OCI-LY7 (cell line): ENCODE results near the gene IFNB1.

Experiments used
- EZH2phosphoT487 ChIP-seq: fragments of 200-600 bp; sonication (generic); IDR thresholded peaks from 2 replicates; pipeline ENCODE4 v1.6.1; 2018; ENCODE audit warnings: low read depth, borderline replicate concordance, mild to moderate bottlenecking, mixed run types, antibody characterized with exemption, low read length, moderate library complexity, mixed read lengths
- TF ChIP-seq, protein P1 (sequence below): fragments of 200-600 bp; sonication (generic); conservative IDR thresholded peaks from 2 replicates; pipeline ENCODE4 v1.5.1; 2014; ENCODE audit warnings: mild to moderate bottlenecking, antibody characterized with exemption, low read length, moderate library complexity, mixed read lengths

DNA sequence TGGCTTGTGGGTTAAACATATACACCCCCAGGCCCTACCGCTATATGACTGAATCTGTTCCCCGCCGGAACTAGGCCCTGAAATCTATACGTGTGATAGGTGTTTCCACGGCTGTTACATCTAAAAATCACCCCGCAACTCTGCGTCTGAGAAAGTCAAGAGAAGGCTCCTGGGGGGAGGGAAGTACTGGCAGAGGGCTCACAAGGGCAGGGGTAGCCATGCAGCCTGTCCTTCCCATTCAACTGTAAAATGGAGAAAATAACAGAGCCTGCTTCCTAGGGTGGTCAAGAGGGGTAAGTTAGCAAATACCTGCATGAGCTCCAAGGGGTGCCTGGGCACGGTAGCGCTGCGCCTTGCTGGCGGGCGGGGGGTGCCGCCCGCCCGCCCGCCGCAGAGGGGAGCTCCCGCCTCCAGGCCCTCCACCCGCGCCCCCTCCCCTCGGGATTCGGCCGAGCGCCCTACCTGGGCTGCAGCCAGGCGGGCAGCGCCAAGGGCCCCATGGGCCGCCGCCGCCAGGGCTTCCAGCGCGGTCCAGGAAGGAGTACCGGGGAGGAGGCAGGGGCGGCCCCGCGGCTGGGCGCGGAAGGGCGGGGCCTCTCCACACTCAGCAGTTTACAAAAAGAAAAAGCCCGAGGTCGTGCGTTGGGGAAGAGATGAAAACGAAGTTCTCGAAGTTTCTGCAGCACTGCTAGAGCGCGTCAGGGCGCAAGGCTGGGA is 46.5 kb downstream of the IFNB1 start, which contains the start of gene HACD4:
- TF ChIP-seq, protein P1, sequence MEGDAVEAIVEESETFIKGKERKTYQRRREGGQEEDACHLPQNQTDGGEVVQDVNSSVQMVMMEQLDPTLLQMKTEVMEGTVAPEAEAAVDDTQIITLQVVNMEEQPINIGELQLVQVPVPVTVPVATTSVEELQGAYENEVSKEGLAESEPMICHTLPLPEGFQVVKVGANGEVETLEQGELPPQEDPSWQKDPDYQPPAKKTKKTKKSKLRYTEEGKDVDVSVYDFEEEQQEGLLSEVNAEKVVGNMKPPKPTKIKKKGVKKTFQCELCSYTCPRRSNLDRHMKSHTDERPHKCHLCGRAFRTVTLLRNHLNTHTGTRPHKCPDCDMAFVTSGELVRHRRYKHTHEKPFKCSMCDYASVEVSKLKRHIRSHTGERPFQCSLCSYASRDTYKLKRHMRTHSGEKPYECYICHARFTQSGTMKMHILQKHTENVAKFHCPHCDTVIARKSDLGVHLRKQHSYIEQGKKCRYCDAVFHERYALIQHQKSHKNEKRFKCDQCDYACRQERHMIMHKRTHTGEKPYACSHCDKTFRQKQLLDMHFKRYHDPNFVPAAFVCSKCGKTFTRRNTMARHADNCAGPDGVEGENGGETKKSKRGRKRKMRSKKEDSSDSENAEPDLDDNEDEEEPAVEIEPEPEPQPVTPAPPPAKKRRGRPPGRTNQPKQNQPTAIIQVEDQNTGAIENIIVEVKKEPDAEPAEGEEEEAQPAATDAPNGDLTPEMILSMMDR, result no peak
- TF ChIP-seq EZH2phosphoT487, result no peak
